ENCODE results near the gene DLX2.

DNA sequence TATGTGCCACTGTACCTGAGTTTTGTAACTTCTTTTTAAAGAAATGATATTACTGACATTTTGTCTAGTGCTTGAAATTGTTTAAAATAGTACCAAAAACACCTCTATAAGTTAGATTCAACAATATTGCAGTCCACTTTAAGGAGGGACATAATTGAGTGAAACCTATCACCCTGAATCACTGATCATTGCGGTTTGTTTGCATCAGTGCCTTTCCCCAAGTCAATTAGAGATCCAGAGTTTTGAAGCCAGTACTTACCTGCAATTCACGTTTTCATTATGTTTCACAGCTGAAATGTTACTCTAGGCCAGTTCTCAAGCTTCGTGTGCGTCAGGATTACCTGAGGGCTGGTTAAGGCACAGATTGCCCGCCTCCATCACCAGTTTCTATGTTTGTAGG, 44.0 kb downstream of the DLX2 start:
- TF ChIP-seq CTCF (IDR thresholded peaks at IDR 0.05; ENCODE audit: extremely low read depth in 1 of 2, insufficient read depth in 1 of 2, low read depth in 1 of 2, low read length in 2 of 2): no peak
- TF ChIP-seq EZH2 (IDR thresholded peaks at IDR 0.05; ENCODE audit: borderline replicate concordance, low read depth, low read length, severe bottlenecking): no peak
- no peak for TF ChIP-seq POLR2A (IDR thresholded peaks at IDR 0.05; ENCODE audit: low read depth, low read length)
- no peak for TF ChIP-seq POLR2AphosphoS5 (IDR thresholded peaks at IDR 0.05; ENCODE audit: insufficient read depth, low read depth, low read length)
- no peak for TF ChIP-seq JUN (IDR thresholded peaks at IDR 0.05; ENCODE audit: borderline replicate concordance, insufficient read depth, insufficient read length, low read depth)
- TF ChIP-seq MAX (IDR thresholded peaks at IDR 0.05; ENCODE audit: insufficient read depth, insufficient read length): no peak
- TF ChIP-seq MYC (IDR thresholded peaks at IDR 0.05; ENCODE audit: low read depth, low read length): no peak
- TF ChIP-seq GATA2 (IDR thresholded peaks at IDR 0.05; ENCODE audit: insufficient read depth, insufficient read length, low read depth, low read length): no peak
